Stimulated activated naive CD4-positive, alpha-beta T cell treated with Interleukin-2 at 50 U/mL for 16 hours (primary cell): ENCODE results near the gene CSE1L.
"Not testable (repeated sequence)": the region's sequence is repeated elsewhere in the genome, so short reads cannot be mapped to it uniquely, and the experiment has no call there.

Experiments
- DNase-seq: peaks from one replicate; lab custom pipeline; 2025; lab: John Stamatoyannopoulos, UW

Gene CSE1L

GRCh38 chr20:49132995-49133478 is 86.9 kb downstream of the CSE1L start:
- DNase-seq = no peak

DNA sequence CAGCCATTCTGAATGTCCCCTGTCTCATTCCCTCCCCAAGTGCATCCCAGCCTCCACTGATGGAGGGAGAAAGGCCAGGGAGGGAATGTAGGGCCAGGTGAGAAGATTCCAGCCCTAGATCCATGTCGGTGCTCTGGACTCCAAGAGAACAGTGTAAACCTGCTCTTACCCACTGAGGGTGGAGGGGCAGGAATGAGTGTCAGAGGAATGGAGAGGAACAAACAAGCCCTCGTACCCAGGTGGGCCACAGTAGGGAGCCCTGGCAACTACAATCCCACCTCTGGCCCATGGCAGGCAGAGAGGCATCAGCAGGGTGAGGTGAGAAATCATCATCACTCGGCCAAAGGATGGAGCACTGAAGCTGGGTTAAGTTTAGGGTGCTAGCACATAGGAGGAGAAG is 87.5 kb downstream of the CSE1L start:
- DNase-seq = no peak

GRCh38 chr20:49134797-49135196 is 88.7 kb downstream of the CSE1L start:
- not testable (repeated sequence) for DNase-seq

- no peak for DNase-seq
Measured at GRCh38 chr20:49136817-49137571, 90.9 kb downstream of the CSE1L start.

- no peak for DNase-seq
Measured at GRCh38 chr20:49138431-49138830, 92.3 kb downstream of the CSE1L start.

GRCh38 chr20:49140411-49140810 is 94.3 kb downstream of the CSE1L start:
- no peak for DNase-seq

GRCh38 chr20:49140834-49141233 is 94.7 kb downstream of the CSE1L start:
- DNase-seq = no peak
